HG02870 (cell line): ENCODE data around the gene METTL8.
A peak's percentile ranks its signal among the peaks of the same experiment; 100 is the strongest.
"Not testable (repeated sequence)": the region's sequence is repeated elsewhere in the genome, so short reads cannot be mapped to it uniquely, and the experiment has no call there.

Experiments
- ATAC-seq: cut with Tn5 transposase; IDR thresholded peaks from one replicate; pipeline ENCODE4 v1.9.1; 2021; ENCODE audit warnings: mild to moderate bottlenecking, moderate library complexity; ENCODE audit not compliant: unreplicated experiment

Gene METTL8

DNA sequence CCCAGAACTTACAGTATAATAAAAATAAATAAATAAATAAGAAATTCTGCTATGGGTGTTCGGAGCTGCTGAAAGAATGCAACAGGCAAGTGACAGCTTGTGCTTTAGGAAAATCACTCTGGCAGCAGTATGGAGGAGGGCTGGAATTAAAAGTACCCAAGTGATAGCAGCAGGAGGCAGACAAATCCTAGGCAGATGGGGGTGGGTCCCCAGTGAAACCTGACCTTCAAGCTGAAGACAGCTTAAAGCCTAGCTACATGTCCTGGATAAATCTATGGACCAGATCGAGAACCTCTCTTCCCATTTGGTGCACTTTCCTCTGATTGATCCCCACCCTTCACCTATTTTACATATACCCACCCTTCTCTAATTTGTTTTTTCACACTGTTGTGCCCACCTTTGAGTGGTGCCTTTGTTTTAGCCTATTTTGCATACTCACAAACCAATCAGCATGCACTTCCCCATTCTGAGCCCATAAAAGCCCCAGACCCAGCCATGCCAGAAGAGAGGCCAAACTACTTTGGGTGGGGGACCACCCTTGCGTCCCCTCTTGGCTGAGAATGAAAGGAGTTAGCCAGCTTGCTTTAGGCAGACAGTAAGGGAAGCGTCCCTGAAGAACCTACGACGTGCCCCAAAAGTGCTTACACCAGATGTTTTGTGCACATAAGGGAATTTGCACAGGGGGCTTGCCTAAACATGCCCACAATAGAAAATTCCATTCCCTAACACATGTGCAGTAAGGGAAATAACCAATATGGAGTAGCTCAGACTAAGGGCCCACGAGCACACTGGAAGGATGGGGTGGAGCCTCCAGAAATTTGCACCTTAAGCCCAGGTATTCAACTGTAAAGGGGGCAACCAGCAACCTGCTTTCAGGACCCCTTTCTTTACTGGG, 3.0 kb downstream of the METTL8 start:
- ATAC-seq, result no peak

DNA sequence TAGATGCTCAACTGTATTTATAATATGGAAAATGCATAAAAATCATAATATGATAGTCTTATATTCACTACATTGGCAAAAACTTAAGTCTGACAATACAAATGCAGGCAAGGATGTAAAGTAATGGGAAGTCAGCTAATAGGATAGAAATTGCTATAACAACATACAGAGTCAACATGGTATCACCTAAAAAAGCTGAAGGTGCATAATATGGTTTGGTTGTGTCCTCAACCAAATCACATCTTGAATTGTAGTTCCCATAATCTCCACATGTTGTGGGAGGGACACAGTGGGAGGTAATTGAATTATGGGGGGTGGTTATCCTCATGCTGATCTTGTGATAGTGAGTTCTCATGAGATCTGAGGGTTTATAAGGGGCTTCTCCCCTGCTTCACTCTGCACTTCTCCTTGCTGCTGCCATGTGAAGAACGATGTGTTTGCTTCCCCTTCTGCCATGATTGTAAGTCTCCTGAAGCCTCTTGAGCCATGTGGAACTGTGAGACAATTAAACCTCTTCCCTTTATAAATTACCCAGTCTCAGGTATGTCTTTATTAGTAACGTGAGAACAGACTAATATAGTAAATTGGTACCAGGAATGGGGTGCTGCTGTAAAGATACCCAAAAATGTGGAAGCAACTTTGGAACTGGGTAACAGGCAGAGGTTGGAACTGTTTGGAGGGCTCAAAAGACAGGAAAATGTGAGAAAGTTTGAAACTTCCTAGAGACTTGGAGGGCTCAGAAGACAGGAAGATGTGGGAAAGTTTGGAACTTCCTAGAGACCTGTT, 10.9 kb downstream of the METTL8 start:
- not testable (repeated sequence) for ATAC-seq

DNA sequence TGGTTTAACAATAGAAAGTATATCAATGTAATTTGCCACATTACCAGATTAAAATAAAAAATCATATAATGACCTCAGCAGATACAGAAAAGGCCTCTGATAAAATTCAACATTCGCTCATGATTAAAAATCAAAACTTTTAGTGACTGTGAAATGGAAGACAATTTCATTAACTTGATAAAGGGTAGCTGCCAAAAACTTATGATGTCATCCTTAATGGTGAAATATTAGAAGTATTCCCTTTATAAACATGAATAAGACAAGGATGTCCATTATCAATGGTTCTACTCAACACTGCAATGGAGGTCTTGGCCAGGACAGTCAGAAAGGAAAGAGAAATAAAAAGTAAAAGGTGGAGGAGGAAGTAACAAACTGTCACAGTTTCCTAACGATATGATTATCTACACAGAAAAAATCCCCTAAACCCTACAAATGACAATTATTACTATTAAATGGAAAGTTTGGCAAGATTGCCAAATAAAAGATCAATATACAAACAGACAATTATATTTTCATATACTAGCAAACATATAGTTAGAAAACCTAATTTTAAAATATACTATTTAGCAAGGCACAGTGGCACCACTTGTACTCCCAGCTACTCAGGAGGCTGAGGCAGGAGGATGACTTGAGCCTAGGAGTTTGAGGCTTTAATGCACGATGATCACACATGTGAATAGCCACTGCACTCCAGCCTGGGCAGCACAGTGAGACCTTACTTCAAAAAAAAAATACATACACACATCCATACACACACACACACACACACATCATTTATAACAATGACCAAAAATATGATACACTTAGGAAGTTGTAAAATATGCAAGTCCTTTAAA, 12.8 kb downstream of the METTL8 start:
- ATAC-seq, result no peak

DNA sequence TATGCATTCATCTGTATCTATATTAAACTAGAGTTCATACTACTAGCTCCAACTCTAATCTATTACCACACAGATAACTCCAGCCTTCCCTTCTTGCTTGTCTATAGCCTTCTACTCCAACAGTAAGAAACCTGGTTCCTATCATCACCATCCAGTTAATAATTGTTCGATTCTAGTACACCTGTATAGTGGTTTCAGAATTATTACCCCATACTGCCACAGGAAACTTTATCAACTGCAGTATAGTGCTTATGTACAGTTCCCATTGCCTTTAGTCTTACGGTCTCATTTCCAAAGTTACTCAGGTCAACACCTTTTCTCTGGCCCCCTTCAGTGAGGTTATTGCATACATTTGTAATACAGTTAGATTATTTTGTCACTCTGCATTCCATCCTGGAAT, 14.5 kb downstream of the METTL8 start:
- no peak for ATAC-seq

DNA sequence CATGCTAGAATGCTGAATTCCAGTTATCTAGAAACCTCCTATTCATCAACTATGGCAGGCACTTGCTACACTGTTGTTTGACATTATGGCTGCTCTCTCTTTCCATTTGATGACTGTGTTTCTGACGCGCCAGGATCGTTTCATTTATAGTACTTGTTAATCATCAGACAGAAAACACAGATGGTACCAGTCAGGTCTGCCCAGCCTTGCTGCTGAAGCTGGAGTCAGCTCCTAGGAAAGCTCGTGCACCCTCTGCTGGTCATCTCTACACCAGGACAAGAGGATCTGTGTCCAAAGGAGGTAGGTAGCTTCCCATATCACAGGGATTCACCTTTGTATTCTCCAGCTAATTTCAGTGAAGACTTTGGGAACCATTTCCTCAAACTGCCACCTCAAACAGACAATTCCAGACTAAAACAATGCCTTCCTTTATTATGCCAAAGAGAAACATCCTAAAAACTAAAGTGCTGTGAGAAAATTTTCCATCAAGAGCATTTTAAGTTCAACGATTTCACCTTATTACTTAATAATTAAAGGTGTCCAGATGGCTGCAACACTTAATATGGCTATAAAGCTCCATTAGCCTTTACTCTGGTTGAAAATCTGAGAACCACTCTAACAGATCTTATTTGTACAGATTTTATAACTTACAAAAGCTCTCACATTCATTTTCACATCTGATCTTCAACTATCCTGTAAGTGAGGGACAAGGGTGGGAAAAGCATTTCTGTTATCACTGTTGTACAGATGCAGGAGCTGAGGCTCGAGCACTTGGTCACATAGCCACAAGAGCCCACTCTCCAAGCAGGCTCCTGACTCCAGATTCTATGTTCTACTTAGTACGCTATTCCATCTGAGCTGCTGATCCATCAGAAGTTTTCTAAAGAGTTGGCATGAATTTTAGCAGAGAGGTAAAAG, 17.5 kb downstream of the METTL8 start:
- peak; percentile 79 for ATAC-seq

DNA sequence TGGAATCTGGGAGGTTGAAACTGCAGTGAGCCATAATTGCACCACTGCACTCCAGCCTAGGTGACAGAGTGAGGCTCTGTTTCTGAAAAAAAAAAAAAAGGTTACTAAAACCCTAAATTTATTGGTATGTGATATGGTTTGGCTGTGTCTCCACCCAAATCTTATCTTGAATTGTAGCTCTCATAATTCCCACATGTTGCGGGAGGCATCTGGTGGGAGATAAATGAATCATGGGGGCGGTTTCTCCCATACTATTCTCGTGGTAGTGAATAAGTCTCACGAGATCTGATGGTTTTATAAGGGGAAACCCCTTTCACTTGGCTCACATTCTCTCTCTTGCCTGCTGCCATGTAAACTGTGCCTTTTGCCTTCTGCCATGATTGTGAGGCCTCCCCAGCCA, 19.1 kb downstream of the METTL8 start:
- not testable (repeated sequence) for ATAC-seq

DNA sequence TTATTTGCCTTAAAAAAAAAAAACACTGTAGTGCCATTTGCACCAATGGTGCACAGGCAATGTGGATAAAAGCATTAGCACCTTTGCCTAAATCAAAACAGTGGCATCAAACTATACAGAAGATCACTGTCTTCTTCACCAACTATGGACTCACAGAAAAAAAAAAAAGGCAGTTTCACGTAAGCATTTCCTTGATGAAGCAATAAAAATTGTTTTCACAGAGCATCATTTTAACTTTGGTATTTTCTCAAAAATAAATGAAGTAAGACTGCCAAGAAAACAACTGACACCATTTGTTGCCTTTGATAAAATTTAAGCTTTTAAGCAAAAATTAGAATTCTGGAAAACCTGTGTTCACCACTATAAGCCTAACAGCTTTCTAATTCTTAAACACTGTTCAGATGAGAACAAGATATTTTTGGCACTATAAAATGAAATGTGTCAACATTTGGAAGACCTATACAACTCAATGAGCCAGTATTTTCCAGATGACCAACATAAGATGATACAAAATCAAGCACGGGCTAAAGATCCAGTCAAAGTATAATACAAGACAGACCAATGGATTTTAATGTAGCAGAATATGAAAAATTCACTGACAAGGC, 21.1 kb downstream of the METTL8 start:
- no peak for ATAC-seq

DNA sequence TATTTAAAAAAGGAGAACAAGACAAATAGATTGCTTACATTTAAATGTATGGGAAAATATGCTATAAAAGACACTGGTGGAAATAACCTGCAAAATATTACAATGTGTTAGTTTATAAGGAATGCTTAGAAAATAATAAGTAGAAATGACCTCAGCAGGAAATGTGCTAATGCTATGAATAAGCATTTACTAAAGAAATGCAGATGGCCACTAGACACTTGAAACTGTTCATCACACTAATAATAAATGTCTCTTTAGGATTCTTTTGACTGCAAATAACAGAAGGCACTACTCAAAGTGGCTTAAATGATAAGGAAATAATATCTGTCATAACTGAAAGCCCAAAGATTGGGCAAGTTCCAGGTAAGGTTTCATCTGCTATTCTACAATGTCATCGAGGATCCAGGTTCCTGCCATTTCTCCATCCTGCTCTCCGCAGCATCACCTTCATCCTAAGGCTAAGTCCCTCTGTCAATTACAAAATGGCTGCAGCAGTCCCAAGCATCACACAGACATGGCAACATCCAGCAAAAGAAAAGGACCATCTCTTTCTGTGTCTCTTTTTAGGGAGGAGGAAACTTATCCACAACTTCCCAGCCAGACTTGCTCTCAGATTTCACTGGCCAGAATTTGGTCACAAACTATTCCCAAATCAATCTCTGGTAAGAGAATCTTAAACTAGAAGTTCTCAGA, 21.9 kb downstream of the METTL8 start:
- no peak for ATAC-seq

DNA sequence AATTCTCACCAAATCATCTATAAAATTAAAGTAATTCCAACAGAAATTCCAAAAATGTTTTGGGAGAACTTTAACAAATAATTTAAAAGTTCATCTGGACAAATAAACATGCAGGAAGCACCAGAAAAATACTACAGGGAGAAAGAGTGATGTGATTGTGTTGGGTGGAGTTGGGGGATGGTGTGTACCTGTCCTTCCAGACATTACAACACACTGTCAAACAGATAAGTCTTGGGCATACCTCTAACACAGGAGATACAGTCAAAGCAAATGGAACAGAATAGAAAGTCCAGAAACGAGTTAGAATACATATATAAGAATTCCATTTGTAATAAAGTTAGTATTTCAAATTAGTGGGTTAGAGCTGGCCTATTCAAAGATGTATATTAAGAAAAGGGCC, 22.6 kb downstream of the METTL8 start:
- no peak for ATAC-seq

DNA sequence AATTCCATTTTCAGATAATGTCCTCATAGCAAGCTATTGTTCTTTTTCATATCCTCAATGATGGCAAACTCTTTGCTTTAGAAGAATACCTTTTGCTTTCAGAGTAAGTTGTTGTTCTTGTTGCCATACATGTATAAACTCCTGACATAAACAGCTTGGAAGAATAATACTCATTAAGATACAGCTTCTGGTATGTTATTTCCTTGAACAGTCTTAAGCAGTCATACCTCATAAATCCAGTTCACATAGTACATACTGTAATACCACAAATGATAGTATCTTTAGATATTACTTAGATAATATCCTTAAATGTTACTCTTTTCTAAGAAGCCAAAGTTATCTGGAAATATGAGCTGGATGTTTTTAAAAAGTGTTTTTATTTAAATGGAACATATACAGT, 23.2 kb downstream of the METTL8 start:
- ATAC-seq, result no peak

DNA sequence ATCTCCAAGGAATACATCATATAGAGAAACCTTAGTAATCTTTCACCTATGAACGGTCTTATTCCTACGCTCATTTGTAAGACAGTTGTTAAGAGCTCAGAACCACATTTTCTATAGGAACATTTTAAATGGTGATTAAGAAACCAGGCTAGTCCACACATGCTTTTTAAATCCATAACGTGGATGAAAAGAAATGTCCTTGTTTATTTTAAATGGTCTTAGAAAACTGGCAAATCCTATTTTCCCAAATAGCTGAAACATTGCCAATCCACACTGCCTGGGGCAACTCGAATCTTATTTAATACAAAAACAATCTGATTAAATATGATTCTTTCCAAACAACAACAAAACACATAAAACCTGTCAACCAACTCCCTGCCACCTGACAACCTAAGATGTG, 23.7 kb downstream of the METTL8 start:
- ATAC-seq, result no peak

DNA sequence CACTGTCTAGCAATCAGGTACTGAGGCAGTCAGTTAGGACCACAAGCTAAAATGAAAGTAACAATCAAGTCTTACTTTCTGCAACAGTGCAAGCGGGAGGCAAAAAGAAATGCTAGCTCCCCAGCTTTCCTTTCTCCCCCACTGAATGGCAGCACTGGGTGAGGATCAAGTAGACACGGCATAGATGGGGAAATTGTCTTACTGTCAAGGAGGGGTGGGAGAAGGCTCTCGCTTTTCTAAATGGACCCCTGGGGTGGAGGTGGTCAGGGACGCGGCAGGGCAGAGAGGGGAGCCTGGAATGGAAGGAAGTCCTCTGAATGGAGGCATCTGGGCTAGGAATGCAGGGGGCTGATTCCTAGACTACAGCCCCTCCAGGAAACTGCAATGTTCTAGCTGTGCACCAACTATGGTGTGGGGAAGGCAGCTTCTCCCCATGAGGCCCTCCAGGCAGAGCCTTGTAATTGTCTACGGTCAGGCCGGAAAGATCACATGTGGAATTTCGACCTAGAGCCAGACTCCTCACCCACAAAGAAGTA, 24.3 kb downstream of the METTL8 start:
- no peak for ATAC-seq

DNA sequence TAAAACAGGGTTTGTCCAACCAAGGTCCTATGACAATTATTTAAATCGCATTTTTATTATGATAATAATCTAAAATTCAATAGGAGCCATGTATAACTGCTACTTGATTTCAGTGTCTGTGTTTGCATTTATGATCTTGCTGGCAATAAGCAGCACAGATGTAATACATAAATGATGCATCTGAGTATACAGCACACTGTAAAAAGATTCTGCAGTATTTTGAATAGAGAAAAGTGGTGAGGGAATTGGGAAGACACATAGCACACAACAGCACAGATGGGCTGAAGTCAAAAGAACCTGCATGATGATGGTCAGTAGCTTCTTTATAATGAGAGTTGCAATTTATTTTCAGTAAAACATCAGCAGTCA, 26.1 kb downstream of the METTL8 start:
- no peak for ATAC-seq

DNA sequence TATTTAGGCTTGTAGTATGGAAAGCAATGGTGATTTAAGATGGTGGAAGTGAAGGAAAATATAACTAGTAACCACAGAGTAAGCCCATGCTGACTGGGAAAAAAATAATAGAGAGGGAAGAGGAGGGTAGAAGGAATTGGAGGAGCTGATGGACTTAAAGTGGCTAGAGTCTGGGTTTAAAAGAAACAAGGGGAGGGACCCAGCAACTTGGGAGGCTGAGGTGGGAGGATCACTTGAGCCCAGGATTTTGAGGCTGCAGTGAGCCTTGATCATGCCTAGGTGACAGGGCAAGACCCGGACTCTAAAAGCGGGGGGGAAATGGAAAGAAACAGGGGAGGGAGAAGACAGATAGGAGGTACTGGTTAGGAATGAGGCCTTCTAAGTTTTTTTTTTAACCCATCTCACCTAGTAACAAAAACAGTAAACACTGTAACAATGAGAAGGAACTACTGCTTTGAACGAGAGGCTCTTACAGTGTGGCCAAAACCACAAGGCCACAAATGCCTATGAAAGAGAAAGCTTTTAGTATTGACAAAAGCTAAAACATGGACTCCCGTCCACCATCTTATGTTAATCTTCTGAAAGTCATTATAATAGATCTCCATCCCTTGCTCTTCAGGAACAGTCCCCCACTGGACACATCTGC, 26.6 kb downstream of the METTL8 start:
- peak; percentile 65 for ATAC-seq

DNA sequence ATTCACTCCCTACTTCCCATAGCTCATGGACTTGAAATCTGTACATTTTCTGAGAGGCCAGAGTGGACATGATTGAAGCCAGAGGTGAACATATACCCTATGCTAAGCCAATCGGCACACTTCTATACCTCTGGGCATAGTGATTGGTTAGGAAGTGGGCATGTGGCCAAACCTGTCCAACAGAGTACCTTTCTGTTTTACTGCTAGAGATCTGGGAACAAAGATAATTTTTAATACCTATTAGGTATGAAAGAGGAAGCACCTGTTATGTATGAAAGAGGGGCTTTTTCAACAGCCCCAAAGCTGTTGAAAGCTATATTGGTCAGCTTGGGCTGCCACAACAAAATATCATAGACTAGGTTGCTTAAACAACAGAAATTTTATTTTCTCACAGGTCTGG, 27.7 kb downstream of the METTL8 start:
- ATAC-seq, result peak; percentile 54

DNA sequence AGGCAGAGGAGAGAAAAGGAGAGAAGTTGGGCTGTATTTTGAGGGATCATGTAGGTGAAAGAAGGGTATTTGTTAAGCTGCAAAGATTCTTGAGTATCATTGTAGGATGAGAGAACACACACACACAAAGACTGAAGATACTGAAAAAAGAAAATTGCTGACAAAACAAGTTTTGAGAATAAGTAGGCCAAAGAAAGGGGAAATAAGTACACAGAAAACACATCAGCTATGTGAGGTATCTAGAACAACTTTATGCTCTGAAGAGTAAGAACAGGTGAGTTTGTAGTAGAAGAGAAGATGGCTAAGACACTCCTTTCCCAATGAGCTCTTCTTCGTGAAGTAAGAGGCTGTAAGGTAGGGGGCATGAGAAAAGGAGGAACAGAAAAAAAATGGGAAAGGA, 28.2 kb downstream of the METTL8 start:
- ATAC-seq, result no peak

DNA sequence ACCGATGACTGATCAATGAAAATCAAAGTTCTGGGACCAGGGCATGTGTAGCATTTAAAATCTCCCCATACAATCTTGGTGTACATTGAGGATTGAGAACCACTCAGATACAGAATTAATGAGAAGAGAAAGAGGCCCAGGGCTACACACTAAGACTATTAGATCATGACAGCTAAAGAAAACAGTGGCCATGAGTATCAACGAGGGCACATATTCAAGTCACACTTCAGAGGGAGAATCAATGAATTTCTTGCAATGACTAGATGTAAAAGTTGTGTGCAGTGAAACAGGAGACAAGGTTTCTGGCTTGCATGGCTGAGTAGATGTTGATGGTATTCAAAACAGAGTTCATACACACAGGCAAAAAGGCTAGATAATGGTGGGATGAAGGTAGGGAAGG, 29.1 kb downstream of the METTL8 start:
- ATAC-seq, result no peak

DNA sequence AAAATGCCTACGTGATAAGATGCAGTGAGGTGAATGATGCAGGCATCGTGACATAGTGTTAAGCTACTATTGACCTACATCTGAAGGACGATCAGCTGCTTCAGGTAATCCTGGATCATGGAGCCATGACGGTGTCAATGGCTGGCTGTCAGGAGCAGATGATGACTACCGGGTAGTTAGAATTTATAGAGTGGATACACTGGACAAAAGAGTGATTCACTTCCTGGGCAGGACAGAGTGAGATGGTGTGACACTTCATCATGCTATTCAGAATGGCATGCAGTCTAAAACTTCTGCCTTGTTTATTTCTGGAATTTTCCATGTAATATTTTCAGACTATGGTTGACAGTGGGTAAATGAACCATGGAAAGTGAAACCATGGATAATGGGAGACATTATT, 29.5 kb downstream of the METTL8 start:
- ATAC-seq, result no peak
